HG02678 (cell line): ENCODE data around the gene TMEM185B.
"Not testable (repeated sequence)": the region's sequence is repeated elsewhere in the genome, so short reads cannot be mapped to it uniquely, and the experiment has no call there.

ENCODE experiments used
- ATAC-seq: cut with Tn5 transposase; IDR thresholded peaks from one replicate; pipeline ENCODE4 v1.9.1; 2021; ENCODE audit warnings: mild to moderate bottlenecking, moderate library complexity; ENCODE audit not compliant: unreplicated experiment

The TMEM185B gene

GRCh38 chr2:120223034-120223912 is at the start of gene TMEM185B:
TMEM185B (minus strand) TSS chr2:120223400; CDS start chr2:120222976, 424 bp downstream.
- peak; percentile 91 for ATAC-seq

DNA sequence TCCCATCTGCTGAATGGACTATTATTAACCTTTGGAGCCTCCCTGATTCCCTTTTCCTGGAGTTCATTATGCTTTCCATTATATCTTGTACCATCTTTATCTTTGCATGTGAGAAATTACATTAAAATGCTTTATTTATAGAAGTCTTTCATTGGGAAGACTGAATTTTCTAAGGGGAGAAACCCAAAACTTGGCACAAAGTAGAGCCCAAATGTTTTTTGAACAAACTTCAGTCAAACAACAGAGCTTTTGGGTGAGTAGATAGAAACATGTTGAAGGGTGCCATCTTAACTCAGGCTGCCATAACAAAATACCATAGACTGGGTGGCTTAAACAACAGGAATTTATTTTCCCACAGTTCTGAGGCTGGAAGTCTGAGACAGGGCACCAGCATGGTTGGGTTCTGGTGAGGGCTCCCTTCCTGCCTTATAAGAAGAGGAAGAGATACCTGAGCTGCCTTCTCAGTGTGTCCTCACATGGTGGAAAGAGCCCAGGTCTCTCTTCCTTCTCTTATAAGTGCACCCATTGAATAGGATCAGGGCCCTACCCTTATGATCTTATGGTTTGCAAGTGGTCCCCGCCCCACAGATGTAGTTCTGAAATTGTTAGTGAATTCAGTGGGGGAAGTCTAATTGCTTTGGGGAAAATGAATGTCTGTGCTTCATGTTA is 48.6 kb upstream of the TMEM185B start:
- no peak for ATAC-seq

DNA sequence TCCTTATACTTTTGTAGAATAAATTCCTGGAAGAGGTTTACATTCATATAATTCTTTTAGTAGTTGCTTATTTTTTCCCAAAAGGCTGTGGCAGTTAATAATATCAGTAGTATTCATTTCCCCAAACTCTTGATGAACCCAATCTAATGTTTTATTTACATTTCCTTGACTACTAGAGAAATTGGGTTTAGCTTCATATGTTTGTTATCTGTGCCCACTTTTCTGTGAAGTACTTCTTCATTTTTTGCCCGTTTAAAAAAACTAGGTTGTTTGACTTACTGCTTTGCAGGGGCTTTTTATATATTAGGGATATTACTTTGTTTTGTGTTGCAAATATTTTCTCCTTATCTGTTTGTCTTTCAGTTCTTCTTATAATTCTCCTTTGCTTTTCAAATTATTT is 46.6 kb upstream of the TMEM185B start:
- ATAC-seq: no peak

GRCh38 chr2:120269076-120269744 is 46.0 kb upstream of the TMEM185B start:
- no peak for ATAC-seq

- ATAC-seq: no peak
These were observed 44.1 kb upstream of the TMEM185B start for GRCh38 chr2:120267348-120267747.

DNA sequence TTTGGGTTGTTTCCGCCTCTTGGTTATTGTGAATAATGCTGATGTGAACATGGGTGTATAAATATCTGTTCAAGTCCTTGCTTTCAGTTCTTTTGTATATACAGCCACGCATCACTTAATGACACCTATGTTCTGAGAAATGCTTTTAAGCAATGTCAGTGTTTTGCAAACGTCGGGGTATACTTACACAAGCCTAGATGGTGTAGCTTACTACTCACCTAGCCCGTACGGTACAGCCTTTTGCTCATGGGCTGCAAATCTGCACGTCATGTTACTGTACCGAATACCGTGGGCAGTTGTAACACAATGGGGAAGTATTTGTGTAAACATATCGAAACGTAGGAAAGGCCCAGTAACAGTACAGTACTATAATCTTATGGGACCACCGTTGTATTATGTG is 41.8 kb upstream of the TMEM185B start:
- peak; percentile 29 for ATAC-seq

DNA sequence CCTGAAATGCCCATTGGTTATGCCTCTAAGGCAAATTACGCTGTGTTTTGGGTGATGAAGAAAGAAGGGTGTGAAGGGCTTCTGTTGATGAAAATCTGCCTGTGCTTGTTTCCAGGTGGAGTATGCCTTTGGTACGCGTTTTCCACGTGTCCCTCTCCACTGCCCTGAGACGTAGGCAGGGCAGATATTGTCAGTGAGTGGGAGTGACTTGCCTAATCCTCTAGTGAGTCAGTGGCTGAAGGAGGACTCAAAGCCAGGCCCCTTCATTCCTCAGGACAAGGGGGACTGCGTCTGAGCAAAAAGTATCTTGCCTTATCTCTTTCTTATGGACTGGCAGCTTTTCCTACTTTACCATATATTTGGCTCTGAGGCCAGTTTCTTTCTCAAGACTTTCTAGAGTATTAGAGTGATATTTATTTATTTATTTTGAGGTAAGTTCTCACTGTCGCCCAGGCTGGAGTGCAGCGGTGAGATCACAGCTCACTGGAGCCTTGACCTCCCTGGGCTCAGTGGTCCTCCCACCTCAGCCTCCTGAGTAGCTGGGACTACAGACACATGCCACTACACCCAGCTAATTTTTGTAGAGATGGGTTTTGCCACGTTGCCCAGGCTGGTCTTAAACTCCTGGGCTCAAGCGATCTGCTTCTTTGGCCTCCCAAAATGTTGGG is 39.7 kb upstream of the TMEM185B start:
- no peak for ATAC-seq

DNA sequence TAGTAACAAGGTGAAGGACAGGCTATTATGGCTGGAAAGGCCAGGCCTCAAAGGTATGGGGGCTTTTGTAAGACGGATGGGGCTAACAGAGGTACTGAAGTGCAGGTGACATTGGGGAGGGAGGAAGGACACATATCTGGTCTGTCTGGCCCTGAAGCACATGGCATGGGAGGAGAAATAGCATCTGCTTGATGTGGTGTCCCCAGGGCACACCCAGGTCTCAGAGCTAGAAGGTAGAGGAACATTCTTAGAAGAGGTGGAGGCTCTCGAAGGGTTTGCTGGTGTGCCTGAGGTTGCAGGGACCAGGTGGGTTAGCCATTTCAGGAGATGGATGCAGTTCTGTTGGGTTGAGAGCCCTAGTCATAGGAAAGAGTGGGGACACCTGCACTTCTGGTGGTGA is 39.0 kb upstream of the TMEM185B start:
- ATAC-seq: no peak

DNA sequence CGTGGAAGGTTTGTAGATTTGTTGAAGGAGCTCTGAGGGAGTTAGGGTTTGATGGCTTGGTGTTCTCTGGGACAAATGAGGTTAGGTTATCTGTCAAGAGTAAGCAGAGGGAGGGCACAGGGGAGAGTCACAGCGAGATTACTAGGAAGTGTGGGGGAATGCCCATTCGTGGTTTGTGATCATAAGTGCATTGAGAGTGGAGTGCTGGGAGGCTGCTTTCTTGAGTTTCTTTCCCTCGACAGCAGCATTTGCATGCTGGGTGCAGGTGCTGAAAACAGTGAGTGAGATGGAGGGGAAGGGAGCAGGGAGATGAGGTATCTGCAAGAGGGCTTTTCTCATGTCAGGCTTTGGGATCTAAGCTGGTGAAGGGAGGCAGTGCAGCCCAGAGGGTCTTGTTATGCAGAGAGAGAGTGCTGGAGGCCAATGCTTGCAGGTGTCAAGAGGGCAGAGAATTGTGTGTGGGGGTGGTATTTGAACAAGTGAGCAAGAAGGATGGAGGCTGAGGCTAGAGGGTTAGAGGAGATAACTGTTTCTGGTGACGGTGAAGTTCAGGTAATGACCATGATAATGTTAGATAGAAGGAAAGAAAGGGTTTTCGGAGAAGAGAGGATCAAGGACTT is 38.3 kb upstream of the TMEM185B start:
- peak; percentile 89 for ATAC-seq

- no peak for ATAC-seq
These were observed 37.5 kb upstream of the TMEM185B start for GRCh38 chr2:120260736-120261135.

GRCh38 chr2:120259939-120260338 is 36.7 kb upstream of the TMEM185B start:
- ATAC-seq: not testable (repeated sequence)

GRCh38 chr2:120258196-120258595 is 35.0 kb upstream of the TMEM185B start:
- ATAC-seq: no peak

DNA sequence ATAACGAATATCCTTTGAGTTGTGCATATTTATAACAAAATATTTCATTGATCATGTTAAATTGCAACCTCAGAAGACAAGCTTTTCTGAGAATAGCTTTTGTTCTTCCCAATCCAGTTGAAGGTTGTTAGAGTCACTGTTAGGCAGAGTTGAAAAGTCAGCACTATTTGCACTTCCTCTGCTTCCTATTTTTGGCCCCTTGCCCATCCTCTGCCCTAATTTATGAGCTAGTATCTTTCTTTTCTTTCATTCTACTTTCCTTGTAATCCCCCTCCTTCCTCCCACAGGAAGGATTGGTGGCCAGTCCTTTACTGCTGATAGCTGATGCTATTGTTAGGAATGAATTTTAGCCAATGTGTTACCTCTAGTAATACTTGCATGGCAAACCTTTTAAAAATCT is 34.3 kb upstream of the TMEM185B start:
- ATAC-seq: no peak

- ATAC-seq: no peak
These were observed 33.4 kb upstream of the TMEM185B start for GRCh38 chr2:120256651-120257000.

- ATAC-seq: no peak
These were observed 32.9 kb upstream of the TMEM185B start for GRCh38 chr2:120255986-120256650.

DNA sequence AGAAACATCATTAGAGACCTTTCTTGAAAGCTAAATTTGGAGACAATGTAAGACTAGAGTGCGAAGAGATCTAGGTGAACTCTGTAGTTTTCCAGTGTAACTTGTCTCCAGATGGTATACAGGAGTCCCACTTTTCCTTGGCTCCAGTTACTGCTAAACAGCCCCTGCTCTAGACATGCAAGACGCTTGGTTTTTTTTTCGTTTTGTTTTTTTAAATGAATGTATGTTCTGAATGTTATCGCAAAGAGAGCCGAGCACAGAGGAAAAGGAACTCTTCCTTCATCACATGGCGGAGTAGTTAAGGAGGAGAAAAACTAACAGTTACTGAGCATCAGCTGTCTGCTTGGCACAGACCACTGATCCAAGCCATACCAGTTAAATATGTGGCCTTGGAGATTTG is 31.9 kb upstream of the TMEM185B start:
- ATAC-seq: no peak

GRCh38 chr2:120254178-120254577 is 31.0 kb upstream of the TMEM185B start:
- no peak for ATAC-seq

DNA sequence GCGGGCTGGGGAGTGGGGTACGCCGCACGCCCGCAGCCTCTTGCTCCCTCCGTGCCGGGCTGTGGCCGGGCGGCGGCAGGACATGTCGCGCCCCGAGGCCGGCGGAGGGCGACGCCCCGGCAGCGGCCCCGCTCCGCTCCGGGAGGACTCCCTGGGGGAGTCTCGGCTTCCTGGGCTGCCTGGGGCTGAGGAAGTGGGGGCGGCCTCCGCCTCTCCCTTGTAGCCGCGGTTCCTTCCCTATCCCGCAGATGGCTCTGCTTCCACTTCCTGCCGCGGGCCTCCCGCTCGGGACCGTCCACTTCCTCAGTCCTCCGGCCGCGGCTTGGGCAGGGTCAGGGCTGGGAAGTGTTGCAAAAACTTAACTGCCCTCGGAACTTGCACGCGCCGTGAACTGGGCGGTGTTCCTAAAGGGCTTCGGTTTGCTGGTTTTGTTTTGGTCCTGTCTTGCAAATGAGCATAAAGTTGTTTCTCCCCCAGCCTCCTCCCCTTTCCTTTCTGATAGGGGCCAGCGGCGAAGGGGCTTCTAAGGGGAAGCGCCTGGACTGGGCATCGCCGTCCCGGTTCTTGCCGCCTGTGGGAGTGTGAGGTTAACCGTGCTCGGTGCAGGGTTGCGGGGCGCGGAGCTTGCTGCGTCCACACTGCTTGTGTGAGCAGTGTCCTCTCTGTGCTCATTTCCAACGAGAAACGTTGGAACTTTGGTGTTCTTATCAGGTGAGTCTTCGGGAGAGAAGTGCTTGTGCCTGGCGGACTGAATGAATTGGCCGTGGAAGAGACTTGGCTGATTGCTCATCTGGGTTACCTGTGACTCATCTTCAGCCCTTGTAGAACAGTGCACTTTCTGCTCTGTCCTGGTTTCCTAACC is 30.1 kb upstream of the TMEM185B start:
- peak; percentile 31 for ATAC-seq
